ENCODE results near the gene KLF18.
"Not testable (repeated sequence)": the region's sequence is repeated elsewhere in the genome, so short reads cannot be mapped to it uniquely, and the experiment has no call there.

KLF18 gene

GRCh38 chr1:44146536-44147361, 5.3 kb upstream of the KLF18 start:
- Histone ChIP-seq H3K4me1 (ENCODE audit: control insufficient read depth, insufficient read depth, low read length) (no peaks in the 10 kb centered on the region), H3K27me3 (ENCODE audit: control insufficient read depth, insufficient read depth, low read length) (no peaks in the 10 kb centered on the region), H3K9ac (ENCODE audit: low read length) (no peak overlapping the region), H3K4me3 (ENCODE audit: low read length) (no peak overlapping the region), H3K9me3 (ENCODE audit: control insufficient read depth, low read length) (no peaks in the 10 kb centered on the region), H3K36me3 (ENCODE audit: control insufficient read depth, insufficient read depth, low read length) (no peaks in the 10 kb centered on the region)

- H3K4me3 ChIP-seq (ENCODE audit: low read length) = no peak overlapping the region
- no peaks in the 10 kb centered on the region for H3K4me1 ChIP-seq (ENCODE audit: control insufficient read depth, insufficient read depth, low read length)
Measured at GRCh38 chr1:44144962-44145756, 3.7 kb upstream of the KLF18 start.

GRCh38 chr1:44139565-44139964, 1.9 kb downstream of the KLF18 start:
- not testable (repeated sequence) for H3K9me3 ChIP-seq (ENCODE audit: control insufficient read depth, low read length); H3K9ac ChIP-seq (ENCODE audit: low read length); H3K4me3 ChIP-seq (ENCODE audit: low read length); H3K27me3 ChIP-seq (ENCODE audit: control insufficient read depth, insufficient read depth, low read length); H3K4me1 ChIP-seq (ENCODE audit: control insufficient read depth, insufficient read depth, low read length); H3K36me3 ChIP-seq (ENCODE audit: control insufficient read depth, insufficient read depth, low read length)

More at GRCh38 chr1:44144962-44145756, 3.7 kb upstream of the KLF18 start:
- Histone ChIP-seq H3K9me3 (ENCODE audit: control insufficient read depth, low read length) (no peaks in the 10 kb centered on the region), H3K36me3 (ENCODE audit: control insufficient read depth, insufficient read depth, low read length) (no peaks in the 10 kb centered on the region), H3K27me3 (ENCODE audit: control insufficient read depth, insufficient read depth, low read length) (no peaks in the 10 kb centered on the region), H3K9ac (ENCODE audit: low read length) (no peak overlapping the region)

- Histone ChIP-seq H3K4me1 (ENCODE audit: control insufficient read depth, insufficient read depth, low read length) (no peaks in the 10 kb centered on the region), H3K9ac (ENCODE audit: low read length) (no peak overlapping the region), H3K36me3 (ENCODE audit: control insufficient read depth, insufficient read depth, low read length) (no peaks in the 10 kb centered on the region), H3K27me3 (ENCODE audit: control insufficient read depth, insufficient read depth, low read length) (no peaks in the 10 kb centered on the region), H3K4me3 (ENCODE audit: low read length) (no peak overlapping the region), H3K9me3 (ENCODE audit: control insufficient read depth, low read length) (no peaks in the 10 kb centered on the region)
Measured at GRCh38 chr1:44138239-44138638, 3.2 kb downstream of the KLF18 start.

- H3K9ac ChIP-seq (ENCODE audit: low read length) = no peak overlapping the region
- no peaks in the 10 kb centered on the region for H3K36me3 ChIP-seq (ENCODE audit: control insufficient read depth, insufficient read depth, low read length)
- H3K9me3 ChIP-seq (ENCODE audit: control insufficient read depth, low read length) = no peaks in the 10 kb centered on the region
- H3K4me3 ChIP-seq (ENCODE audit: low read length) = no peak overlapping the region
- H3K4me1 ChIP-seq (ENCODE audit: control insufficient read depth, insufficient read depth, low read length) = no peaks in the 10 kb centered on the region
- no peaks in the 10 kb centered on the region for H3K27me3 ChIP-seq (ENCODE audit: control insufficient read depth, insufficient read depth, low read length)
Measured at GRCh38 chr1:44135886-44136285, 5.5 kb downstream of the KLF18 start.

GRCh38 chr1:44134071-44134920, 7.1 kb downstream of the KLF18 start:
- Histone ChIP-seq H3K27me3 (ENCODE audit: control insufficient read depth, insufficient read depth, low read length) (no peaks in the 10 kb centered on the region), H3K36me3 (ENCODE audit: control insufficient read depth, insufficient read depth, low read length) (no peaks in the 10 kb centered on the region), H3K9ac (ENCODE audit: low read length) (no peak overlapping the region), H3K4me3 (ENCODE audit: low read length) (no peak overlapping the region), H3K4me1 (ENCODE audit: control insufficient read depth, insufficient read depth, low read length) (no peaks in the 10 kb centered on the region), H3K9me3 (ENCODE audit: control insufficient read depth, low read length) (no peaks in the 10 kb centered on the region)

GRCh38 chr1:44131411-44131810, 10.0 kb downstream of the KLF18 start:
- Histone ChIP-seq H3K27me3 (ENCODE audit: control insufficient read depth, insufficient read depth, low read length) (no peaks in the 10 kb centered on the region), H3K4me1 (ENCODE audit: control insufficient read depth, insufficient read depth, low read length) (no peaks in the 10 kb centered on the region), H3K4me3 (ENCODE audit: low read length) (no peak overlapping the region), H3K9ac (ENCODE audit: low read length) (no peak overlapping the region), H3K9me3 (ENCODE audit: control insufficient read depth, low read length) (no peaks in the 10 kb centered on the region), H3K36me3 (ENCODE audit: control insufficient read depth, insufficient read depth, low read length) (no peaks in the 10 kb centered on the region)

- Histone ChIP-seq H3K27me3 (ENCODE audit: control insufficient read depth, insufficient read depth, low read length) (no peaks in the 10 kb centered on the region), H3K4me3 (ENCODE audit: low read length) (no peak overlapping the region), H3K36me3 (ENCODE audit: control insufficient read depth, insufficient read depth, low read length) (no peaks in the 10 kb centered on the region), H3K9ac (ENCODE audit: low read length) (no peak overlapping the region), H3K4me1 (ENCODE audit: control insufficient read depth, insufficient read depth, low read length) (no peaks in the 10 kb centered on the region), H3K9me3 (ENCODE audit: control insufficient read depth, low read length) (no peaks in the 10 kb centered on the region)
Measured at GRCh38 chr1:44129616-44130500, 11.6 kb downstream of the KLF18 start.

GRCh38 chr1:44120398-44120949, 21.0 kb downstream of the KLF18 start:
- H3K27me3 ChIP-seq (ENCODE audit: control insufficient read depth, insufficient read depth, low read length) = no peaks in the 10 kb centered on the region
- H3K9me3 ChIP-seq (ENCODE audit: control insufficient read depth, low read length) = no peaks in the 10 kb centered on the region
- H3K4me3 ChIP-seq (ENCODE audit: low read length) = no peak overlapping the region
- H3K36me3 ChIP-seq (ENCODE audit: control insufficient read depth, insufficient read depth, low read length) = no peaks in the 10 kb centered on the region
- no peaks in the 10 kb centered on the region for H3K4me1 ChIP-seq (ENCODE audit: control insufficient read depth, insufficient read depth, low read length)
- no peak overlapping the region for H3K9ac ChIP-seq (ENCODE audit: low read length)

- H3K9me3 ChIP-seq (ENCODE audit: control insufficient read depth, low read length) = no peaks in the 10 kb centered on the region
- no peak overlapping the region for H3K4me3 ChIP-seq (ENCODE audit: low read length)
- H3K4me1 ChIP-seq (ENCODE audit: control insufficient read depth, insufficient read depth, low read length) = no peaks in the 10 kb centered on the region
- no peaks in the 10 kb centered on the region for H3K36me3 ChIP-seq (ENCODE audit: control insufficient read depth, insufficient read depth, low read length)
- no peaks in the 10 kb centered on the region for H3K27me3 ChIP-seq (ENCODE audit: control insufficient read depth, insufficient read depth, low read length)
- no peak overlapping the region for H3K9ac ChIP-seq (ENCODE audit: low read length)
Measured at GRCh38 chr1:44119525-44119924, 21.9 kb downstream of the KLF18 start.

GRCh38 chr1:44118682-44119081, 22.7 kb downstream of the KLF18 start, which contains the start of gene KLF17:
Gene KLF17, plus strand, starts transcription at chr1:44118821. Its CDS starts 87 bp downstream, at chr1:44118908.
- Histone ChIP-seq H3K9me3 (ENCODE audit: control insufficient read depth, low read length) (no peaks in the 10 kb centered on the region), H3K4me3 (ENCODE audit: low read length) (no peak within 1 kb of the TSS), H3K9ac (ENCODE audit: low read length) (no peak within 1 kb of the TSS), H3K27me3 (ENCODE audit: control insufficient read depth, insufficient read depth, low read length) (no peaks in the 10 kb centered on the region), H3K4me1 (ENCODE audit: control insufficient read depth, insufficient read depth, low read length) (no peaks in the 10 kb centered on the region), H3K36me3 (ENCODE audit: control insufficient read depth, insufficient read depth, low read length) (no peaks in the 10 kb centered on the region)
